ENCODE results near the gene FBXO31. TPM values are rescaled to one million over a fixed set of nuclear protein-coding genes. Genes with fewer than 3 reads are reported as not detected.

The FBXO31 gene
- total RNA-seq, 6 donors from 2014 or later, result 15.9 to 103 (median 31.4) TPM

DNA sequence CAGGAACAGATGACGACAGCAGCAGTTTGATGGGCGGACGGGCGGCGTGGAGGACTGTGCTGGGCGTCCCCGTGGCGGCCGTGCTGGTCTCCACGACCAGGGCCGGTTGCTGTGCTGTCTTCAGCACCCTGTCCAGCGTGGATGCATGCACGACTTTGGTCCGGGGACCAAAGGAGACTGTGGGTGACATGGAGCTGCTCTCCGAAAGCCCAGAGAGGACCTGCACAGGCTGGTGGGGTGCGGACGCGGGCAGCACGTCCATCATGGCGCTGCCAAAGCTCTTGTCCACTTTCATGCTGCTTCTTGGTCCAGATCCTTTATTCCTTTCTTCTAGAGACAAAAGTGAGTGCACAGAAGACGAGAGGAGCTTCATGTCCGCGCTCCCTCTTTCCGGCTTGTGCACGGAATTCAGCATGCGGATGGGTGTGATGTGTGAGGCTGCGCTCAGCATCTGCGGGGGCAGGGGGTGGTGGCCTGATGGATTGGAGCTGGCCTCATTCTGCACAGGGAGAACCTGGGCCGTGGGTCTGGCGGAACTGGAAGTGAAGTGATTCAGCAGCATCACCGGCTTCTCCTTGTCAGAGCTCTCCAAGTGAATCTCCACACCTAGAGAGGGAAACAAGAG lies 28.9 kb upstream of the FBXO31 start:
- Histone ChIP-seq H3K36me3 (peaks cover 20 to 97% (median 69%) of the 10 kb centered on the region in 4 donors), H3K9me3 (no peaks in the 10 kb centered on the region), H3K4me3 (no peak overlapping the region), H3K27me3 (no peaks in the 10 kb centered on the region), H3K4me1 (peaks cover 0 to 8% (median 0%) of the 10 kb centered on the region in 4 donors), H3K27ac (no peak overlapping the region)
- DNase-seq, result no peak
- WGBS, 2 donors, result 89 to 93% methylated on average over 29 to 30 of the region's 31 CpGs
- TF ChIP-seq EP300 (IDR thresholded peaks at IDR 0.05) (no peak), POLR2AphosphoS5 (IDR thresholded peaks at IDR 0.05) (no peak), POLR2A (IDR thresholded peaks at IDR 0.05) (no peak), CTCF (IDR thresholded peaks at IDR 0.05) (no peak)
- ATAC-seq (ENCODE audit: low FRiP score in 2 of 2), result peak in 1 of 2 donors; percentile 21

DNA sequence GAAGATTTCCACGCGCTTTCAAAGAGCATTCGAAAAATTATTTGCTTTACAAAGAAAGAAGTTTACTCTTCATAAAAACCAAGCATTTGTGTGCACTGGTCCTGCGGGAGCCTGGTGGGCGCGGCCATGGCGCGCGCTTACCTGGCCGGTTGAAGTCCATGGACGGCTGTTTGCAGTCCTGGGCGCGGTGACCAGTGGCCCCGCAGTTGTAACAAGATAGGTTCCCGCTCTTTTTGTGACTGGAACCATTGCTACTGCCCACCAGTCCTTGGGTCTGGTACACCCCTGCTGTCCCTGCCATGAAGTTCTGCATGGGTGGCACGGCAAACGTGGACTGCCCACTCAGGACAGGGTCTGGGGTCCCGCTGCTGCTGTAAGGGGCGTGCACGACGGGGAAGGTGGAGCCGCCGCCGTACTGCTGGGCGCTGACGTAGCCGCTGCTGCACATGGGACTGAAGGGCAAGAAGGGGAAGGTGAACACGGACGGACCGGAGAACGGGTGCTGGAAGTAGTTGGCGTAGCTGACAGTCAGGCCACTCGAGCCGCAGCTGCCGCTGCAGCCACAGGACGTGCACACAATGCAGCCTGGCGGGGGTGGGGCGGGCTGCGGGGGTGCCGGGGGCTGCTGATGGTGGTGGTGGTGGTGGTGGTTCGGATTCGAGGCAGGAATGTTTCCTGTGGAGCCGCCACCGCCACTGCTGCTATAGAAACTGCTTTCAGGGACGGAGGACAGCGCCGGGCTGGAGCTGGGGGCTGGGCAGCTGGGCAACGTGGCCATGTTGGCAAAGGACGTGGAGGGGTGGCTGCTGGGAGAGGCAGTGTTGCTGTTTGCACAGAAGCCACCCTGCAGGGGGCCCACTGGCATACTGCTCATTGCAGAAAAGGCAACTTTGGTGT lies 28.0 kb upstream of the FBXO31 start:
- DNase-seq (peak in 1 of 2 donors; percentile 77), ATAC-seq (ENCODE audit: low FRiP score in 2 of 2) (no peak)
- Histone ChIP-seq H3K9me3 (no peaks in the 10 kb centered on the region), H3K36me3 (peaks cover 20 to 98% (median 65%) of the 10 kb centered on the region in 4 donors), H3K4me1 (peaks cover 0 to 10% (median 0%) of the 10 kb centered on the region in 4 donors), H3K27ac (no peak overlapping the region), H3K4me3 (no peak overlapping the region), H3K27me3 (no peaks in the 10 kb centered on the region)
- WGBS, 2 donors, result 95 to 96% methylated on average over 35 to 47 of the region's 49 CpGs
- no peak for TF ChIP-seq CTCF (IDR thresholded peaks at IDR 0.05)
- TF ChIP-seq POLR2AphosphoS5 (IDR thresholded peaks at IDR 0.05), result no peak
- no peak for TF ChIP-seq POLR2A (IDR thresholded peaks at IDR 0.05)
- no peak for TF ChIP-seq EP300 (IDR thresholded peaks at IDR 0.05)

GRCh38 chr16:87410968-87411367 lies 27.4 kb upstream of the FBXO31 start:
- 88 to 90% methylated on average over 13 to 14 of the region's 14 CpGs for WGBS, 2 donors
- DNase-seq (no peak), ATAC-seq (ENCODE audit: low FRiP score in 2 of 2) (no peak)
- TF ChIP-seq CTCF (IDR thresholded peaks at IDR 0.05) (no peak), POLR2A (IDR thresholded peaks at IDR 0.05) (no peak), POLR2AphosphoS5 (IDR thresholded peaks at IDR 0.05) (no peak)
- Histone ChIP-seq H3K4me3 (no peak overlapping the region), H3K27ac (no peak overlapping the region), H3K4me1 (peaks cover 0 to 10% (median 0%) of the 10 kb centered on the region in 4 donors), H3K36me3 (peaks cover 20 to 98% (median 64%) of the 10 kb centered on the region in 4 donors), H3K9me3 (no peaks in the 10 kb centered on the region), H3K27me3 (no peaks in the 10 kb centered on the region)

DNA sequence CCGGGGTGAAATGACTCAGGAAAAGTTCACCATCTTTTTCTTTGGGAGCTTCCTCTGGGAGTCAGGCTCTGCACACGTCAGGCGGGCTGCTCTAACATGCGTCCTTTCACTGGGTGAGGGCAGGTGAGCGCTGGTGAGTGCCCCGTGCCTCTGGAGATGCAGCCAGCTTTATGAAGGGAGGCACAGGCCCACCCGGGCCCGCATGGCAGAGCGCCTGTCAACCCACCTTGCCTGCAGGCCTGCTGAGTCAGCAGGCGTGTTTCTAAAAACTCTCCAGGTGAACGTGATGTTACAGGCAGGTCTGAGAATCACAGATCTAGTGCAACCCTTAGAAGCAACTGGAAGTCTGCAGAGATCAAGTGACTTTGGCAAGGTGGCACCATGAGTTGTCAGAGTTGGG lies 27.0 kb upstream of the FBXO31 start:
- no peaks in the 10 kb centered on the region for H3K9me3 ChIP-seq
- no peak overlapping the region for H3K4me3 ChIP-seq
- H3K4me1 ChIP-seq, result peaks cover 0 to 10% (median 0%) of the 10 kb centered on the region in 4 donors
- DNase-seq (no peak), ATAC-seq (ENCODE audit: low FRiP score in 2 of 2) (no peak)
- H3K27ac ChIP-seq, result no peak overlapping the region
- H3K36me3 ChIP-seq, result peaks cover 20 to 98% (median 65%) of the 10 kb centered on the region in 4 donors
- TF ChIP-seq POLR2AphosphoS5 (IDR thresholded peaks at IDR 0.05) (no peak), CTCF (IDR thresholded peaks at IDR 0.05) (no peak), POLR2A (IDR thresholded peaks at IDR 0.05) (no peak), EP300 (IDR thresholded peaks at IDR 0.05) (no peak)
- WGBS, 2 donors, result 91 to 96% methylated on average over 11 of the region's 11 CpGs
- H3K27me3 ChIP-seq, result no peaks in the 10 kb centered on the region
